Cardiac muscle cell (in vitro differentiated cells and primary cell): ENCODE results near the gene FAM3D. TPM values are rescaled to one million over a fixed set of nuclear protein-coding genes. Genes with fewer than 3 reads are reported as not detected.

ENCODE experiments used
- DNase-seq, 2 donors: peaks; one replicate each; pipeline versions ENCODE4 v3.0.0 to v3.0.0-alpha.2; 2010 to 2017; ENCODE audit warnings: low read depth in 1 of 2, low spot score in 1 of 2
- H3K27ac ChIP-seq: fragments of 200-600 bp; sonication (generic); 2 replicates; pipeline ENCODE4 v1.5.1; 2016
- H3K27me3 ChIP-seq: fragments of 200-600 bp; sonication (generic); 2 replicates; pipeline ENCODE4 v1.6.0; 2016; ENCODE audit warnings: control low read depth
- H3K36me3 ChIP-seq: fragments of 200-600 bp; sonication (generic); 2 replicates; pipeline ENCODE4 v1.5.1; 2016; ENCODE audit warnings: control low read depth
- H3K4me1 ChIP-seq: fragments of 200-600 bp; sonication (generic); 2 replicates; pipeline ENCODE4 v1.8.1; 2017; ENCODE audit warnings: low read depth, mild to moderate bottlenecking, mixed run types
- H3K4me3 ChIP-seq: fragments of 200-600 bp; sonication (generic); 2 replicates; pipeline ENCODE4 v1.5.1; 2016; ENCODE audit warnings: mild to moderate bottlenecking
- H3K9me3 ChIP-seq: fragments of 200-600 bp; sonication (generic); 2 replicates; pipeline ENCODE4 v1.5.1; 2017; ENCODE audit warnings: low read depth, mild to moderate bottlenecking, control low read depth
- CTCF ChIP-seq: IDR thresholded peaks from 2 replicates; pipeline ENCODE4 v1.5.1; 2012; ENCODE audit warnings: low read depth, mild to moderate bottlenecking, low read length
- polyA plus RNA-seq: library from polyadenylated mRNA; unstranded; fragments of >200 nt; fragmentation: Nextera tagmentation; extraction: Ambion mirVana; gene quantifications from 2 replicates; pipeline ENCODE4 v1.2.1, GENCODE V29; 2016
- total RNA-seq: library from RNA; depleted of rRNA; stranded (reverse); fragments of >200 nt; gene quantifications from 2 replicates; pipeline ENCODE4 v1.2.3, GENCODE V29; 2016

FAM3D gene
- total and polyA plus RNA-seq, 2 experiments from 2014 or later, result 1.5 TPM; not detected in 1

GRCh38 chr3:58591517-58592510, 74.8 kb downstream of the FAM3D start:
- H3K9me3 ChIP-seq, result no peaks in the 10 kb centered on the region
- no peak overlapping the region for H3K27ac ChIP-seq
- H3K27me3 ChIP-seq, result peaks cover 12% of the 10 kb centered on the region
- TF ChIP-seq CTCF, result no peak
- no peaks in the 10 kb centered on the region for H3K4me1 ChIP-seq
- no peak overlapping the region for H3K4me3 ChIP-seq
- H3K36me3 ChIP-seq, result no peaks in the 10 kb centered on the region
- no peak for DNase-seq

- peaks cover 47% of the 10 kb centered on the region for H3K27me3 ChIP-seq
- DNase-seq, result peak; percentile 59 to 85
- no peak overlapping the region for H3K27ac ChIP-seq
- H3K36me3 ChIP-seq, result no peaks in the 10 kb centered on the region
- no peaks in the 10 kb centered on the region for H3K4me1 ChIP-seq
- no peak overlapping the region for H3K4me3 ChIP-seq
- H3K9me3 ChIP-seq, result no peaks in the 10 kb centered on the region
- no peak for TF ChIP-seq CTCF
These were observed 78.5 kb downstream of the FAM3D start for GRCh38 chr3:58588030-58588614.

- TF ChIP-seq CTCF, result no peak
- no peaks in the 10 kb centered on the region for H3K9me3 ChIP-seq
- H3K4me1 ChIP-seq, result no peaks in the 10 kb centered on the region
- H3K4me3 ChIP-seq, result no peak overlapping the region
- no peak overlapping the region for H3K27ac ChIP-seq
- H3K27me3 ChIP-seq, result peaks cover 60% of the 10 kb centered on the region
- no peaks in the 10 kb centered on the region for H3K36me3 ChIP-seq
- DNase-seq, result peak in 1 of 2 donors; percentile 70
These were observed 79.8 kb downstream of the FAM3D start for GRCh38 chr3:58586776-58587192.

- Histone ChIP-seq H3K36me3 (no peaks in the 10 kb centered on the region), H3K4me1 (no peaks in the 10 kb centered on the region), H3K9me3 (no peaks in the 10 kb centered on the region), H3K4me3 (no peak overlapping the region), H3K27ac (no peak overlapping the region), H3K27me3 (peaks cover 63% of the 10 kb centered on the region)
- DNase-seq, result no peak
- no peak for TF ChIP-seq CTCF
These were observed 80.6 kb downstream of the FAM3D start for GRCh38 chr3:58585994-58586393.

GRCh38 chr3:58585005-58585786, 81.4 kb downstream of the FAM3D start:
- Histone ChIP-seq H3K9me3 (no peaks in the 10 kb centered on the region), H3K4me1 (no peaks in the 10 kb centered on the region), H3K36me3 (no peaks in the 10 kb centered on the region), H3K27me3 (peaks cover 63% of the 10 kb centered on the region), H3K27ac (no peak overlapping the region), H3K4me3 (peak overlapping the region; percentile 3)
- peak; percentile 74 to 78 for DNase-seq
- TF ChIP-seq CTCF, result peak; percentile 78
